ENCODE data around the gene ACTL9. TPM values are rescaled to one million over a fixed set of nuclear protein-coding genes. Genes with fewer than 3 reads are reported as not detected.

ACTL9 gene
- total RNA-seq, 1 experiment from 2014 or later = not detected

DNA sequence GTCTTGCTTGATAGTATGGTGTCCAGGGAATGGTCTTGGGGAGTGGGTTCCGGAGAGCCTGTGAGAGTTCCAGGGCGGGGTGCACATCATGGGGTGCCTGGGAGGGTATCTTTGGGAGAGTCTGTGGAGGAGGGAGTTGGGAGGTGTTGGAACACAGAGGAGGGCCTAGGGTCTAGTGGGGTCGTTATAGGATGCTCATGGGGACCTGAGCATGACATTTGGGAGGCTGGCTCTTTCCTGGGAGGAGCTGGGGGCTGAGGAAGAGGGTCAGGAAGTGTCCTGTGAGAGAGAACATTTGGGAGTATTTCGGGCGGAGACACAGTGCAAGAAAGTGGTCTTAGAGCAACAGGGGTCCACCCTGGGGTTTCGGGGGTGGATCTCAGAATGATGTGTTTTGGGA, 2.7 kb downstream of the ACTL9 start:
- Histone ChIP-seq H3K27me3 (peaks cover 51% of the 10 kb centered on the region), H3K36me3 (no peaks in the 10 kb centered on the region), H3K9me3 (no peaks in the 10 kb centered on the region), H3K4me3 (no peak overlapping the region)
- DNase-seq = no peak

- Histone ChIP-seq H3K4me3 (no peak overlapping the region), H3K9me3 (no peaks in the 10 kb centered on the region)
These were observed 3.1 kb downstream of the ACTL9 start for GRCh38 chr19:8695501-8695900.

GRCh38 chr19:8690753-8691539, 7.6 kb downstream of the ACTL9 start:
- no peak for DNase-seq
- Histone ChIP-seq H3K4me3 (no peak overlapping the region), H3K9me3 (peaks cover 2% of the 10 kb centered on the region; the same call in 1 of the 2 replicates), H3K27me3 (peaks cover 56% of the 10 kb centered on the region), H3K36me3 (no peaks in the 10 kb centered on the region)

More at GRCh38 chr19:8695501-8695900, 3.1 kb downstream of the ACTL9 start:
- peaks cover 48% of the 10 kb centered on the region for H3K27me3 ChIP-seq
- no peak for DNase-seq
- no peaks in the 10 kb centered on the region for H3K36me3 ChIP-seq

GRCh38 chr19:8688930-8689329, 9.7 kb downstream of the ACTL9 start:
- H3K9me3 ChIP-seq = peaks cover 2% of the 10 kb centered on the region; the same call in 1 of the 2 replicates
- H3K27me3 ChIP-seq = peaks cover 49% of the 10 kb centered on the region
- no peaks in the 10 kb centered on the region for H3K36me3 ChIP-seq
- DNase-seq = no peak
- no peak overlapping the region for H3K4me3 ChIP-seq

GRCh38 chr19:8686549-8686948, 12.0 kb downstream of the ACTL9 start:
- Histone ChIP-seq H3K36me3 (no peaks in the 10 kb centered on the region), H3K27me3 (peaks cover 29% of the 10 kb centered on the region), H3K4me3 (no peak overlapping the region), H3K9me3 (peaks cover 2% of the 10 kb centered on the region; the same call in 1 of the 2 replicates)
- DNase-seq = no peak

DNA sequence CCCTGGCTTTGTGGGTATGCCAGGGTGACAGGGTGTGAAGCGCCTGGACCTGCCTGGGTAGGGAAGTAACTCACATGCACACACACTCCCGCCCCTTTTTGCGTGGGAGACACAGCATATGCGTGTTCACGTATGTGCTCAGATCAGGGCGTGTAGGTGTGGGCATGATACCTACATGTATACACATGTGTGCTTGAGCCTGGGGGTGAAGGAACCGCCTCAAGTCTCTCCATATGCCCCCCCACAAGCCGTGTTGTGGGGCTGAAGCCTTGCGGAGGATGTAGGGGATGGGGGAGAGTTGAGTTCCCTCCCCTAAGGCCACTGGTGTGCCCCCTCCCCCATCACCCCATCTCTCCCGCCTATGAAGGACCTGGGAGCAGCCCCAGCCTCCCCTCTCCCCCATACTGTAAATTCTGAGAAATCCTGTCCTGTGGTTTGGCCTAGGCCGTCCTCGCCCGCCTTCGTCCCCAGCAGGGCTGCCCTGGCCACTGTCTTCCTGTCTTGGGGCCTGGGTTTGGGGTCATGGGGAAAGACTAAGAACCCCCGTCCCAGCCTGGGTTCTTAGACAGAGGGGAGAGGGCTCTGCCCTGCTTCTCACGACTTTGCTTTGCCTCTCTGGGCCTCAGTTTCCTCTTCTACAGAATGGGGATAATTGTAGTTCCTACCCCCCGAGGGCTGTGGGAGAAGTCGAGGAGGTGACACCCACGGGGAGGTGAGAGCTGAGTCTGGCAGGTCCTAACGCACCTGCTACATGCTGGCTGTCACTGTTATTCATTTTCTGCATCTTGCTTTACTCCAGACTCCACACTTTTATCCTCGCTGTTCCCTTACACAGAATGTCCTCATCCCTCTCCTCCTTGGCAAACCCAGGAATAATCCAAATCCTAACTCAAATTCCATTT, 14.3 kb downstream of the ACTL9 start:
- Histone ChIP-seq H3K36me3 (no peaks in the 10 kb centered on the region), H3K27me3 (peaks cover 14% of the 10 kb centered on the region), H3K9me3 (peaks cover 2% of the 10 kb centered on the region; the same call in 1 of the 2 replicates), H3K4me3 (no peak overlapping the region)
- DNase-seq = no peak

GRCh38 chr19:8682931-8683330, 15.7 kb downstream of the ACTL9 start:
- Histone ChIP-seq H3K9me3 (no peaks in the 10 kb centered on the region), H3K27me3 (peaks cover 4% of the 10 kb centered on the region), H3K36me3 (no peaks in the 10 kb centered on the region), H3K4me3 (no peak overlapping the region)
- no peak for DNase-seq

DNA sequence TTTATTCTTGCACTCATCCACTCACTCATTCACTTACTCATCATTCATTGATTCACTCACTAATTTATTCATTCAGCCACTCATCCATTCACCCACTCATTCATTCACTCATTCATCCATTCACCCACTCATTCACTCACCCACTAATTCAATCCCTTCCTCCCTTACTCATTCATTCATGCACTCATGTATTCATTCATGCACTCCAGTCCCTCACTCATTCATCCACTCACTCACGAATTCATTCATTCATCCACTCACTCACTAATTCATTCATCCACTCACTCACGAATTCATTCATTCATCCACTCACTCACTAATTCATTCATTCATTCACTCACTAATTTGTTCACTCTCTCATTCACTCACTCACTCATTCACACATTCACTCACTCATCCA, 16.1 kb downstream of the ACTL9 start:
- no peak for DNase-seq
- no peaks in the 10 kb centered on the region; the same call in 1 of the 2 replicates for H3K27me3 ChIP-seq
- no peaks in the 10 kb centered on the region for H3K9me3 ChIP-seq
- no peaks in the 10 kb centered on the region for H3K36me3 ChIP-seq
- H3K4me3 ChIP-seq = no peak overlapping the region

GRCh38 chr19:8681345-8682029, 17.1 kb downstream of the ACTL9 start:
- Histone ChIP-seq H3K27me3 (no peaks in the 10 kb centered on the region; the same call in 1 of the 2 replicates), H3K4me3 (no peak overlapping the region), H3K9me3 (no peaks in the 10 kb centered on the region), H3K36me3 (no peaks in the 10 kb centered on the region)
- no peak for DNase-seq

GRCh38 chr19:8680676-8681344, 17.8 kb downstream of the ACTL9 start:
- Histone ChIP-seq H3K4me3 (no peak overlapping the region), H3K36me3 (no peaks in the 10 kb centered on the region), H3K27me3 (peaks cover 4% of the 10 kb centered on the region), H3K9me3 (no peaks in the 10 kb centered on the region)
- DNase-seq = no peak

- Histone ChIP-seq H3K27me3 (peaks cover 12% of the 10 kb centered on the region), H3K9me3 (no peaks in the 10 kb centered on the region), H3K4me3 (no peak overlapping the region), H3K36me3 (no peaks in the 10 kb centered on the region)
- DNase-seq = no peak
These were observed 20.3 kb downstream of the ACTL9 start for GRCh38 chr19:8678244-8678807.

DNA sequence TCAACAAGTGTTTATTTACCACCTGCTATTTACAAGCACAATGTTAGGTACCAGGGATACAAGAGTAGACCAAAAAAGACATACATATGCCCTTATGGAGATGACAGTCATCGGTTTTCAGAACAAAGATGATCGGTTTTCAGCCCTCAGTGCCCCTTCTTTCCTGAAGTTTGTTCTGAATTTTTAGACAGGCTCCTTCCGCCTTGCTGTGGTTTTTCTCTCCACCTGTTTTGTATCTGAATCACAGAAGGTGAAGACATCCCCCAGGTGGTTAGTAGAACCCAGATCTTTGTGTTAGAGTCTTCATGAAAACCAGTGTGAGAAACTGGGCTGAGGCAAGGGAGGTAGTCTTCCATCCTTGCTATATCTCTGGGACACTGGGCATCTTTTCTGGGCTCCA, 23.5 kb downstream of the ACTL9 start:
- no peaks in the 10 kb centered on the region for H3K9me3 ChIP-seq
- no peak for DNase-seq
- peaks cover 25% of the 10 kb centered on the region for H3K27me3 ChIP-seq

DNA sequence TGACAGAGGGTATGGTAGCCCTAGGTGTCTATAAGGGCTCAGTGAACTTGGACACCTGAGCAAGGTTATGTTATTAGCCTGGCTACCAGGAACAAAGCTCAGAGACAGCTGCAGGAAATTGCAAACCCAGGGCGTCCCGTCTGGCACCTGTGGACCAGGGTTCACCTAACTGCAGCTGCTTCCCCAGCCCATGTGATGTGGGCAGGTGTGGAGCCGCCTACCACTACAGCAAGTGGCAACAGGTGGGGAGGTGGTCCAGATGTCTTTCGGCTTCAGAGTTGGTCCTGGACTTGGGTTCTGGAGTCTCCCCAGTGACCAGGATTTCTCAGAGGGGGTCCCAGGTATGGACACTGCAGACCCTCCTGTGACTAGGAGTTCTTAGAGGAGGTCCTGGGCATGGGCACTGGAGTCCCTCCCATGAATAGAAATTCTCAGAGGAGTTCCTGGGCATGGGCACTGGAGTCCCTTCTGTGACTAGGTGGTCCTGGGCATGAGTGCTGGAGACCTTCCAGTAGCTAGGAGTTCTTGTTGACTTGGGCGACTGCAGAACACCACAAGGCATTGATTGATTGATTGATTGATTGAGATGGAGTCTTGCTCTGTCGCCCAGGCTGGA, 25.2 kb downstream of the ACTL9 start:
- no peak for DNase-seq
- Histone ChIP-seq H3K9me3 (no peaks in the 10 kb centered on the region), H3K27me3 (peaks cover 29% of the 10 kb centered on the region), H3K36me3 (no peaks in the 10 kb centered on the region), H3K4me3 (no peak overlapping the region)

More for the DNA sequence above, 23.5 kb downstream of the ACTL9 start:
- H3K4me3 ChIP-seq = no peak overlapping the region
- no peaks in the 10 kb centered on the region for H3K36me3 ChIP-seq

DNA sequence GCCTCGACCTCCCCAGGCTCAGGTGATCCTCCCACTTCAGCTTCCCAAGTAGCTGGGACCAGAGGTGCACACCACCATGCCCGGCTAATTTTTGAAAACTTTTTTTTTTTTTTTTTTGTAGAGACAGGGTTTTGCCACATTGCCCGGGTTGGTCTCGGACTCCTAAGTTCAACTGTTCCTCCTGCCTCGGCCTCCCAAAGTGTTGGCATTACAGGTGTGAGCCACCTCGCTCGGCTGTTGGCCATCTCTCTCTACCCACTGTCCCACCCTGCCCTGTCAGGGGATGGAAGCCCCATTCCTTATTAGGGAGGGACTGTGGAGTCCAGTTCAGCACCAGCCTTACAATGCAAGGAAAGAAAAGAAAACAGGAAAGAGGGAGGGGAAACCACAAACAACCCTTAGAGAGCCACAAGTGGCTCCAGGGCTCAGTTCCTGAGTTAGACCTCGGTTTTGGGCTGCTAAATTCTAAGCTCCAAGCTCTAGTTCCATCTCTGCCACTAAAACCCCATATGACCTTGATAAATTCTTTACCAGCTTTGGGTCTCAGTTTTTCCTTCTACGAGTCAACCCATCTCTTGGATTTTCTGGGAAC, 31.7 kb downstream of the ACTL9 start:
- peaks cover 27% of the 10 kb centered on the region for H3K27me3 ChIP-seq
- no peak for DNase-seq
- no peaks in the 10 kb centered on the region for H3K36me3 ChIP-seq
- H3K4me3 ChIP-seq = no peak overlapping the region
- no peaks in the 10 kb centered on the region for H3K9me3 ChIP-seq

DNA sequence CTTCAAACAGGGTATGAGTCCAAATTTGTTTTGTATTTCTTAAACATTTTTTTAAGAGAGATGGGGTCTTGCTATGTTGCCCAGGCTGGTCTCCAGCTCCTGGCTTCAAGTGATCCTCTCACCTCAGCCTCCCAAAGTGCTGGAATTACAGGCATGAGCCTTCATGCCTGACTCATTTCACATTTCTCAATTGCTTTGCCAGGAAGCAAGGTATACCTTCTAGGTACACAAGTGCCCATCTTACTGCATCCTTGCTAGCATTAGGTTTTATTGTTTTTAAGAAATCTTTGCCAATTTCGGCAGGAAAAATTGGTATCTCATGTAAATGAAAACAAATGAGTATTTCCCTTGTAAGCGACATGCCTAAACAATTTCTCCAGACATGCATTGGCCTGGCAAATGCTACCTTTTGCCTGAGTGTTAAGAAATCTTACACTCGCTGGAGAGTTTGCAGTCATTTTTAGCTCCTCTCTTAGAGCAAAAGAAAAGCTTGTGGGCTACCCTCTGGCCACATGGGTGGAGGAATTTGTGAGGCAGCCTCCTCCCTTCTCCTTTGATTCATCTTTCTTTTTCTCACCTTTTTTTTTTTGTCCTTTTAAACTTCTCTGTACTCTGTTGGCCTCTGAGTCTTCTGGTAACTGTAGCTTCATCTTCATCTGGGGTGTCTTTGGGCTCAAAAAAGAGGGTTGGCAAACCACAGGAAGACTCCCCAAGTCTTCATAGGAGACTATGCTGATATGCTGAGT, 33.0 kb downstream of the ACTL9 start:
- Histone ChIP-seq H3K36me3 (no peaks in the 10 kb centered on the region), H3K27me3 (peaks cover 24% of the 10 kb centered on the region), H3K4me3 (no peak overlapping the region), H3K9me3 (no peaks in the 10 kb centered on the region)
- DNase-seq = no peak

Data from MG63 (cell line).